GM12878 (cell line): ENCODE measurements around the gene ASB15. TPM values are rescaled to one million over a fixed set of nuclear protein-coding genes. Genes with fewer than 3 reads are reported as not detected.

Experiments
- ATAC-seq: fragments of 200-7000 bp; cut with Tn5 transposase; 3 replicates; pipeline ENCODE4 v1.9.1; 2020; ENCODE audit warnings: mild to moderate bottlenecking, moderate library complexity
- BruUV-seq: library from RNA; stranded (reverse); fragments of 400-500 nt; replicated peaks from 2 replicates; lab custom pipeline; 2021; lab: Mats Ljungman, UMichigan
- CTCF ChIA-PET: fragments of 300-600 bp; sonication (Branson Sonifier 250); formaldehyde crosslinking; extraction: SDS; loops from one replicate; lab custom pipeline; 2021; ENCODE audit warnings: inconsistent platforms; lab: Yijun Ruan, JAX
- POLR2A ChIA-PET: fragments of 350-600 bp; formaldehyde crosslinking; extraction: SDS; loops from one replicate; lab custom pipeline; 2021; ENCODE audit warnings: inconsistent platforms; lab: Charles Lee
- RAD21 ChIA-PET: fragments of 300-600 bp; sonication (Branson Sonifier 250); formaldehyde crosslinking; loops from one replicate; lab custom pipeline; 2023; ENCODE audit warnings: antibody characterized with exemption; ENCODE audit not compliant: unreplicated experiment; lab: Charles Lee
- SMC1A ChIA-PET: fragments of 300-600 bp; sonication (Branson Sonifier 250); formaldehyde crosslinking; loops from one replicate; lab custom pipeline; 2023; ENCODE audit not compliant: unreplicated experiment, uncharacterized antibody; lab: Charles Lee
- DNase-seq: peaks from one replicate; pipeline ENCODE4 v3.0.0-alpha.2; 2011; ENCODE audit warnings: low read depth, low spot score
- FAIRE-seq: peaks from 3 replicates; lab custom pipeline; 2011; peaks lifted over from hg19 to GRCh38; lab: Jason Lieb, UNC
- H2AFZ ChIP-seq: 2 replicates; pipeline ENCODE4 v1.6.0; 2011; ENCODE audit warnings: low read depth, low read length, control low read depth; ENCODE audit not compliant: control insufficient read depth
- H3K27ac ChIP-seq: 2 replicates; pipeline ENCODE4 v1.5.1; 2011; ENCODE audit warnings: control low read depth; ENCODE audit not compliant: control insufficient read depth, insufficient read depth
- H3K27me3 ChIP-seq, 2 experiments: replicated peaks in 1 of 2; 2 replicates each; pipeline versions ENCODE4 v1.6.0 to v1.6.1; 2011; ENCODE audit warnings: low read length in 1 of 2; ENCODE audit not compliant: control insufficient read depth in 2 of 2, insufficient read depth in 2 of 2
- H3K36me3 ChIP-seq, 2 experiments: 2 replicates each; pipeline ENCODE4 v1.5.1; 2011; ENCODE audit warnings: low read length in 1 of 2; ENCODE audit not compliant: control insufficient read depth in 2 of 2, insufficient read depth in 2 of 2
- H3K4me1 ChIP-seq: 2 replicates; pipeline ENCODE4 v1.6.1; 2011; ENCODE audit warnings: mild to moderate bottlenecking, low read length, moderate library complexity, mixed read lengths; ENCODE audit not compliant: control insufficient read depth, insufficient read depth
- H3K4me2 ChIP-seq: 2 replicates; pipeline ENCODE4 v1.6.0; 2011; ENCODE audit warnings: control low read depth; ENCODE audit not compliant: control insufficient read depth, insufficient read depth
- H3K4me3 ChIP-seq: fragments of 200-600 bp; sonication (generic); 2 replicates; pipeline ENCODE4 v1.5.1; 2016
- H3K79me2 ChIP-seq: 2 replicates; pipeline ENCODE4 v1.6.0; 2011; ENCODE audit warnings: low read length; ENCODE audit not compliant: control insufficient read depth, insufficient read depth
- H3K9ac ChIP-seq: 2 replicates; pipeline ENCODE4 v1.8.0; 2011; ENCODE audit warnings: low read length, control low read depth, mixed read lengths; ENCODE audit not compliant: control insufficient read depth, insufficient read depth
- H3K9me3 ChIP-seq: replicated peaks from 3 replicates; pipeline ENCODE4 v1.5.1; 2011; ENCODE audit warnings: mild to moderate bottlenecking, low read length; ENCODE audit not compliant: control insufficient read depth, insufficient read depth
- H4K20me1 ChIP-seq: 2 replicates; pipeline ENCODE4 v1.6.0; 2011; ENCODE audit not compliant: control insufficient read depth, insufficient read depth
- ATF7 ChIP-seq: fragments of 450-650 bp; IDR thresholded peaks from 2 replicates; pipeline ENCODE4 v1.6.1; 2016; ENCODE audit warnings: low read depth, mild to moderate bottlenecking
- BRCA1 ChIP-seq: IDR thresholded peaks from 2 replicates; pipeline ENCODE4 v1.6.1; 2011; ENCODE audit warnings: low read depth, low read length, improper control_type of control experiment
- EGR1 ChIP-seq, 2 experiments: IDR thresholded peaks; 1 replicate in 1 of 2; 2 replicates in 1 of 2; pipeline ENCODE4 v1.6.1; 2011 to 2012; ENCODE audit warnings: low read depth in 2 of 2, low read length in 2 of 2, borderline replicate concordance in 1 of 2, mild to moderate bottlenecking in 1 of 2, moderate library complexity in 1 of 2
- ESRRA ChIP-seq: IDR thresholded peaks from 2 replicates; pipeline ENCODE4 v1.6.1; 2012; ENCODE audit warnings: mild to moderate bottlenecking, low read length, improper control_type of control experiment
- FOXK2 ChIP-seq: fragments of 450-650 bp; IDR thresholded peaks from 2 replicates; pipeline ENCODE4 v1.6.1; 2017; ENCODE audit warnings: mild to moderate bottlenecking, moderate library complexity
- JUND ChIP-seq: IDR thresholded peaks from 2 replicates; pipeline ENCODE4 v1.6.1; 2012; ENCODE audit warnings: low read depth, mild to moderate bottlenecking, low read length, improper control_type of control experiment, moderate library complexity
- MTA2 ChIP-seq: fragments of 450-650 bp; IDR thresholded peaks from 2 replicates; pipeline ENCODE4 v1.6.1; 2016; ENCODE audit warnings: low read depth, mild to moderate bottlenecking, moderate library complexity
- NFIC ChIP-seq: IDR thresholded peaks from 2 replicates; pipeline ENCODE4 v1.6.1; 2012; ENCODE audit warnings: low read depth, mild to moderate bottlenecking, inconsistent platforms, low read length, moderate library complexity
- SIN3A ChIP-seq: IDR thresholded peaks from 2 replicates; pipeline ENCODE4 v1.6.1; 2012; ENCODE audit warnings: low read depth, low read length, improper control_type of control experiment
- SMAD1 ChIP-seq: fragments of 450-650 bp; IDR thresholded peaks from 2 replicates; pipeline ENCODE4 v1.6.1; 2018; ENCODE audit warnings: mild to moderate bottlenecking, low read depth; ENCODE audit not compliant: partially characterized antibody
- SP1 ChIP-seq: IDR thresholded peaks from one replicate; pipeline ENCODE4 v1.6.1; 2011; ENCODE audit warnings: low read depth, low read length
- YBX1 ChIP-seq: fragments of 450-650 bp; IDR thresholded peaks from 2 replicates; pipeline ENCODE4 v1.6.1; 2016; ENCODE audit warnings: antibody characterized with exemption
- ZNF274 ChIP-seq: IDR thresholded peaks from one replicate; pipeline ENCODE4 v1.8.0; 2011; ENCODE audit not compliant: insufficient read length, insufficient read depth
- WGBS: methylation state at CpG from one replicate; pipeline ENCODE4 v1.1.6; 2016; ENCODE audit warnings: low lambda C conversion rate; ENCODE audit not compliant: insufficient replicate concordance, insufficient coverage; ENCODE audit errors: missing lambda C conversion rate; 5-methylcytosine and 5-hydroxymethylcytosine counted together
- in situ Hi-C: fragments of 300-500 bp; cut with MboI; formaldehyde crosslinking; loops from 9 replicates; pipeline ENCODE4 v1.14.3; 2018; ENCODE audit warnings: mixed read lengths
- intact Hi-C: fragments of 100-400 bp; cut with micrococcal nuclease; formaldehyde crosslinking; loops from one replicate; pipeline ENCODE4 v1.14.2; 2022; ENCODE audit not compliant: unreplicated experiment
- polyA plus RNA-seq, 11 experiments: library from polyadenylated mRNA; depleted of rRNA in 4 of 11; unstranded in 6 of 11; stranded (reverse) in 5 of 11; fragments of >200 nt; fragmentation: Nextera tagmentation in 4 of 11; fragmentation: Illumina TruSeq in 1 of 11; extraction: Ambion mirVana in 4 of 11; extraction: Trizol in 1 of 11; gene quantifications; 1 replicate in 1 of 11; 2 replicates in 10 of 11; pipeline versions ENCODE4 v1.2.1 to v1.2.3, GENCODE V29; 2011 to 2016; ENCODE audit warnings: inconsistent platforms in 2 of 11, missing spikeins in 2 of 11, low read depth in 1 of 11
- total RNA-seq, 4 experiments: library from RNA; depleted of rRNA in 3 of 4; stranded (reverse); fragments of >200 nt in 3 of 4; fragmentation: Illumina TruSeq in 1 of 4; extraction: Trizol in 1 of 4; gene quantifications; 2 replicates each; pipeline versions ENCODE4 v1.2.1 to v1.2.3, GENCODE V29; 2013 to 2021
- TF ChIP-seq, protein P1 (sequence below): fragments of 450-650 bp; IDR thresholded peaks from 2 replicates; pipeline ENCODE4 v1.6.1; 2018; ENCODE audit warnings: borderline replicate concordance, mild to moderate bottlenecking; ENCODE audit not compliant: partially characterized antibody
- TF ChIP-seq, protein P2 (sequence below): fragments of 150-350 bp; IDR thresholded peaks from 2 replicates; pipeline ENCODE4 v1.6.1; 2014; ENCODE audit warnings: mild to moderate bottlenecking, low read depth, low read length
- TF ChIP-seq, protein P3 (sequence below): IDR thresholded peaks from 2 replicates; pipeline ENCODE4 v1.6.1; 2012; ENCODE audit warnings: low read depth, low read length, improper control_type of control experiment

The ASB15 gene
- total and polyA plus RNA-seq, 10 of the 15 experiments (the other 5 are each of a cell fraction or from before 2014, with no cell fraction given) = not detected

DNA sequence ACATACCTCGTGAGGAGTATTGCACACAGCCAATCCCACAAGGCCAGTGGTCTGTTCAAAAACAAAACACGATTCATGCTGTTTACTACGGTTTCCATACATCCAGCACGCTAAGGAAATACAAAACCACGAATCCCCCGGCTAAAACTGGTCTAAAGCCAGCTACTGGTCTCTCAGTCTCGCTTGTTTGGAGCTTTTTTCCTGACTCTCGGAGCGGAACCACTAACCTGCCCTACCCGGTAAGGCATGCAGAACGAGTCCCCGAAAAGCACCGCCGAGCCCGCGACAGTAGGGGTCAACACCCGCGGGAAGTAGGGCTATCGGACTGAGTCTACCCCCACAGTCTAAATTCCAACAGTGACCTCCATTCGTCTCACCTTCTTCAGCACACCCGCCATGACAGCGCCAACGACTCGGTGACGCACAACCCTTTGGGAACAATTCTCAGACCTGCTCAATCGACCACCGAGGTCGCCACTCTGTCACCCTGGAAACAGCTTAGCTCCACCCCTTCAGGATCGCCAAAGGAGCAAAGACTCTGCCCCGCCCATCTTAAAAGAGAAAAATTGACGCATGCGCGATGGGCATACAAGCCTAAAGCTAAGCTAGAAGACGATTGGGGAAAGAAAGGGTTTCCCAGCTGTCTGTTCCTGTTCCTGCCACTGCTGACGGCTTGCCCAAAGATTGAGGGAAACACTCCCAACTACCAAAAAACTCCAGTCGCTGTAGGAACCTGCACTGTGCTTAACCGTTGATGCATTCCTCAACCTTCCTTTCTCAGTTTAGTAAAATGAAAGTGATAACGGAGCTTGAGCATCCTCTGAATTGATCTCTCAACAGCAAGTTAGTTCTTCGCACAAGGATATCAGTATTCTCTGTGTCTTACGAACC is 44.0 kb upstream of the ASB15 start, which contains the start of gene NDUFA5 (continued):
- TF ChIP-seq EGR1 (IDR thresholded peaks at IDR 0.05; ENCODE audit: borderline replicate concordance in 1 of 2, low read depth in 2 of 2, low read length in 2 of 2) = no peak
- TF ChIP-seq ESRRA = peak; percentile 77; the same call in 1 of the 2 replicates
- TF ChIP-seq, protein P1, sequence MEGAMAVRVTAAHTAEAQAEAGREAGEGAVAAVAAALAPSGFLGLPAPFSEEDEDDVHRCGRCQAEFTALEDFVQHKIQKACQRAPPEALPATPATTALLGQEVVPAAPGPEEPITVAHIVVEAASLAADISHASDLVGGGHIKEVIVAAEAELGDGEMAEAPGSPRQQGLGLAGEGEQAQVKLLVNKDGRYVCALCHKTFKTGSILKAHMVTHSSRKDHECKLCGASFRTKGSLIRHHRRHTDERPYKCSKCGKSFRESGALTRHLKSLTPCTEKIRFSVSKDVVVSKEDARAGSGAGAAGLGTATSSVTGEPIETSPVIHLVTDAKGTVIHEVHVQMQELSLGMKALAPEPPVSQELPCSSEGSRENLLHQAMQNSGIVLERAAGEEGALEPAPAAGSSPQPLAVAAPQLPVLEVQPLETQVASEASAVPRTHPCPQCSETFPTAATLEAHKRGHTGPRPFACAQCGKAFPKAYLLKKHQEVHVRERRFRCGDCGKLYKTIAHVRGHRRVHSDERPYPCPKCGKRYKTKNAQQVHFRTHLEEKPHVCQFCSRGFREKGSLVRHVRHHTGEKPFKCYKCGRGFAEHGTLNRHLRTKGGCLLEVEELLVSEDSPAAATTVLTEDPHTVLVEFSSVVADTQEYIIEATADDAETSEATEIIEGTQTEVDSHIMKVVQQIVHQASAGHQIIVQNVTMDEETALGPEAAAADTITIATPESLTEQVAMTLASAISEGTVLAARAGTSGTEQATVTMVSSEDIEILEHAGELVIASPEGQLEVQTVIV = peak; percentile 31
- TF ChIP-seq YBX1 = no peak
- peak; percentile 87 for TF ChIP-seq ATF7
- no peak for TF ChIP-seq NFIC

DNA sequence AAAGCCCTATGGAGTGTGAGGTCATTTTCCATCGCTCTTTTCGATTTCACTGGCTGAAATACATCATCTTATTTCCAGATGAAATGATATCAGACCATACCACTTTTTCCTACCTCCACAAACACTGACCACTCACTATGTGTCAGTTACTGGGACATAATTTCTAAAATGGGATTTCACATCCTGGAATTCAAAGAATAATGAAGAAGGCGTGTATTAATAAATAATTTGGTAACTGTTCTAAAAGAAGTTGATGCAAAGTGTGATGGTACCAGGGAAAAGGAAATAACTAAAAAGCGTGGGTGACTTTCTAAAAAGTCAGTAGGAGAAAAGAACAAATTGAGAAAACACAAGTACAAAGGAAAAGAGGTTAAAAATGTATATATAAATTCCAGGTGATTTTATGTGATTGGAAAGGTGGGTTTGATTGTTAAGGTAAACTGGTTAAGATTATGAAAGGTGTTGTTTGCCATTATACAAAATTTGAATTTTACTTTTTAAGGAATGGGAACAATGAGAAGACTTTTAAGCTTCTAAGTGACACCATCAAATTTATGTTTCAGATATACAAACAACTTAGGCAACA is 43.2 kb upstream of the ASB15 start:
- ChIA-PET CTCF (interaction anchor here (0.6 to 3.0 kb wide), 13 partner anchors 9 to 306 kb away, joined by 3 to 11 read pairs (median 4); no protein-coding TSS in a partner anchor), POLR2A (interaction anchor here (0.6 to 2.4 kb wide), 5 partner anchors 10 to 113 kb away, joined by 3 to 7 read pairs (median 6); partner anchors contain the start of gene IQUB), SMC1A (interaction anchor here (0.7 to 2.6 kb wide), 7 partner anchors 12 to 1008 kb away, joined by 3 to 18 read pairs (median 6); partner anchors contain the start of genes IQUB and WASL), RAD21 (interaction anchor here (0.9 to 1.8 kb wide), 4 partner anchors 11 to 191 kb away, joined by 4 to 6 read pairs (median 4); partner anchors contain the start of genes IQUB and WASL)
- H3K9me3 ChIP-seq = no peaks in the 10 kb centered on the region
- FAIRE-seq (no peak), ATAC-seq (no peak), DNase-seq (no peak)
- H3K9ac ChIP-seq = no peak overlapping the region
- no peaks in the 10 kb centered on the region for H4K20me1 ChIP-seq
- H3K36me3 ChIP-seq = no peaks in the 10 kb centered on the region
- H2AFZ ChIP-seq = peak overlapping the region; percentile 100
- peak overlapping the region; percentile 59; the same call in 1 of the 2 replicates for H3K27ac ChIP-seq
- in situ Hi-C loops = no loop called here
- H3K4me3 ChIP-seq = peak overlapping the region; percentile 90
- H3K4me2 ChIP-seq = peak overlapping the region; percentile 83
- peaks cover 15% of the 10 kb centered on the region for H3K79me2 ChIP-seq
- 30% methylated on average over 4 of the region's 4 CpGs for WGBS
- no peaks in the 10 kb centered on the region for H3K4me1 ChIP-seq
- TSS peak; percentile 78 for BruUV-seq
- no peaks in the 10 kb centered on the region for H3K27me3 ChIP-seq
- intact Hi-C loops = loop anchor here (10.0 kb wide), 1 partner anchor 1366 kb away; the partner anchor contains the start of gene POT1
- TF ChIP-seq ZNF274 (no peak), FOXK2 (no peak), SP1 (no peak), JUND (no peak), SIN3A (no peak), BRCA1 (no peak), SMAD1 (no peak), MTA2 (no peak)
- TF ChIP-seq, protein P2, sequence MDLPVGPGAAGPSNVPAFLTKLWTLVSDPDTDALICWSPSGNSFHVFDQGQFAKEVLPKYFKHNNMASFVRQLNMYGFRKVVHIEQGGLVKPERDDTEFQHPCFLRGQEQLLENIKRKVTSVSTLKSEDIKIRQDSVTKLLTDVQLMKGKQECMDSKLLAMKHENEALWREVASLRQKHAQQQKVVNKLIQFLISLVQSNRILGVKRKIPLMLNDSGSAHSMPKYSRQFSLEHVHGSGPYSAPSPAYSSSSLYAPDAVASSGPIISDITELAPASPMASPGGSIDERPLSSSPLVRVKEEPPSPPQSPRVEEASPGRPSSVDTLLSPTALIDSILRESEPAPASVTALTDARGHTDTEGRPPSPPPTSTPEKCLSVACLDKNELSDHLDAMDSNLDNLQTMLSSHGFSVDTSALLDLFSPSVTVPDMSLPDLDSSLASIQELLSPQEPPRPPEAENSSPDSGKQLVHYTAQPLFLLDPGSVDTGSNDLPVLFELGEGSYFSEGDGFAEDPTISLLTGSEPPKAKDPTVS = no peak
- TF ChIP-seq, protein P3, sequence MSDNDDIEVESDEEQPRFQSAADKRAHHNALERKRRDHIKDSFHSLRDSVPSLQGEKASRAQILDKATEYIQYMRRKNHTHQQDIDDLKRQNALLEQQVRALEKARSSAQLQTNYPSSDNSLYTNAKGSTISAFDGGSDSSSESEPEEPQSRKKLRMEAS = no peak
